ENCODE data around the gene CRABP2.

CRABP2 gene

GRCh38 chr1:156667968-156668709 lies 37.2 kb downstream of the CRABP2 start:
- DNase-seq (ENCODE audit: low spot score), result no peak

GRCh38 chr1:156667610-156667967 lies 37.8 kb downstream of the CRABP2 start:
- DNase-seq (ENCODE audit: low spot score), result no peak

- DNase-seq (ENCODE audit: low spot score), result no peak
These were observed 38.3 kb downstream of the CRABP2 start for GRCh38 chr1:156666862-156667609.

- no peak for DNase-seq (ENCODE audit: low spot score)
These were observed 39.8 kb downstream of the CRABP2 start for GRCh38 chr1:156665539-156665938.

GRCh38 chr1:156664767-156665411 lies 40.5 kb downstream of the CRABP2 start:
- no peak for DNase-seq (ENCODE audit: low spot score)

- no peak for DNase-seq (ENCODE audit: low spot score)
These were observed 41.2 kb downstream of the CRABP2 start for GRCh38 chr1:156664046-156664766.

- DNase-seq (ENCODE audit: low spot score), result no peak
These were observed 42.2 kb downstream of the CRABP2 start for GRCh38 chr1:156663178-156663577.

GRCh38 chr1:156662800-156663055 lies 42.7 kb downstream of the CRABP2 start:
- DNase-seq (ENCODE audit: low spot score), result no peak

GRCh38 chr1:156662005-156662799 lies 43.2 kb downstream of the CRABP2 start:
- no peak for DNase-seq (ENCODE audit: low spot score)

- no peak for DNase-seq (ENCODE audit: low spot score)
These were observed 44.7 kb downstream of the CRABP2 start for GRCh38 chr1:156660752-156661112.

GRCh38 chr1:156659988-156660751 lies 45.2 kb downstream of the CRABP2 start:
- DNase-seq (ENCODE audit: low spot score), result peak; percentile 100

GRCh38 chr1:156659661-156659987 lies 45.8 kb downstream of the CRABP2 start:
- no peak for DNase-seq (ENCODE audit: low spot score)

- no peak for DNase-seq (ENCODE audit: low spot score)
These were observed 46.3 kb downstream of the CRABP2 start for GRCh38 chr1:156658945-156659574.

GRCh38 chr1:156658496-156658895 lies 46.9 kb downstream of the CRABP2 start:
- no peak for DNase-seq (ENCODE audit: low spot score)

- no peak for DNase-seq (ENCODE audit: low spot score)
These were observed 47.6 kb downstream of the CRABP2 start for GRCh38 chr1:156657741-156658319.

- peak; percentile 93 for DNase-seq (ENCODE audit: low spot score)
These were observed 48.3 kb downstream of the CRABP2 start for GRCh38 chr1:156656806-156657740.

- no peak for DNase-seq (ENCODE audit: low spot score)
These were observed 49.4 kb downstream of the CRABP2 start for GRCh38 chr1:156655904-156656516.

- DNase-seq (ENCODE audit: low spot score), result no peak
These were observed 50.1 kb downstream of the CRABP2 start for GRCh38 chr1:156655151-156655903.
